Transverse colon (tissue), 3 donors: ENCODE measurements around the gene USP14.

Source experiments
- CTCF ChIP-seq, 5 experiments: fragments of 200-600 bp in 3 of 5; fragments of 450-650 bp in 2 of 5; sonication (generic) in 3 of 5; IDR thresholded peaks; 1 replicate in 2 of 5; 2 replicates in 3 of 5; pipeline ENCODE4 v1.5.1; 2016 to 2017; ENCODE audit warnings: antibody characterized with exemption in 5 of 5, inconsistent platforms in 3 of 5, mild to moderate bottlenecking in 2 of 5, moderate library complexity in 1 of 5
- POLR2A ChIP-seq: fragments of 450-650 bp; IDR thresholded peaks from one replicate; pipeline ENCODE4 v1.6.1; 2016; ENCODE audit warnings: antibody characterized with exemption, mild to moderate bottlenecking, moderate library complexity

DNA sequence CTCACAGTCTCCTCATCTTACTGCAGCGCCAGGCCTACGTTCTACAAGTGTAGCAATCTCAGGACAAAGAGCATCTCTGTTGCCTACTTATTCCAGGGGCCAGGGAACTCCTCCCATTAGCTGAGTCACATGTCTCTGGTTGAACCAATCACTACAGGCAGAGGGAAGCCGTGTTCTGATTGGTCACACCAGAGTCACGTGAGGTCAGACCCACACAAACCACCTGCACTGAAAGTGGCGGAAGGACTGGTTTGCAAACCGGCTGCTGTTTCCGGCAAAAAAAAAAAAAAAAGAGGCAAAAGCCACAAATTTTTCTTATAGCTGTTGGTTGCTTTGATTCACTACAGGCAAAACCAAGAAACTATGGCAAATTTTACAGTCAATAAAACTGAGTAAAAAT lies 21.9 kb upstream of the USP14 start:
- TF ChIP-seq CTCF (IDR thresholded peaks at IDR 0.05) (no peak), POLR2A (no peak)
